Panc1 (cell line): Measurements from ENCODE around the gene SLC12A8.

Experiments used
- CTCF ChIP-seq: fragments of 450-650 bp; IDR thresholded peaks from 2 replicates; pipeline ENCODE4 v1.5.1; 2017; ENCODE audit warnings: mild to moderate bottlenecking
- POLR2AphosphoS5 ChIP-seq: IDR thresholded peaks from 2 replicates; pipeline ENCODE4 v1.6.1; 2012; ENCODE audit warnings: mild to moderate bottlenecking, low read depth, low read length, moderate library complexity
- REST ChIP-seq, 2 experiments: IDR thresholded peaks; 2 replicates each; pipeline ENCODE4 v1.6.1; 2011 to 2012; ENCODE audit warnings: low read depth in 2 of 2, control low read depth in 1 of 2, low read length in 1 of 2, mild to moderate bottlenecking in 1 of 2, moderate library complexity in 1 of 2; ENCODE audit not compliant: insufficient read depth in 1 of 2

GRCh38 chr3:125219261-125219701, 6.7 kb upstream of the SLC12A8 start:
- TF ChIP-seq CTCF (no peak), REST (IDR thresholded peaks at IDR 0.05; ENCODE audit: insufficient read depth in 1 of 2, low read depth in 2 of 2, low read length in 1 of 2) (no peak), POLR2AphosphoS5 (no peak)
